Right hindlimb (tissue), 1 donor: ENCODE measurements around the gene HYAL2.

Experiments
- DNase-seq: peaks from one replicate; pipeline ENCODE4 v3.0.0-alpha.2; 2018

The HYAL2 gene

DNA sequence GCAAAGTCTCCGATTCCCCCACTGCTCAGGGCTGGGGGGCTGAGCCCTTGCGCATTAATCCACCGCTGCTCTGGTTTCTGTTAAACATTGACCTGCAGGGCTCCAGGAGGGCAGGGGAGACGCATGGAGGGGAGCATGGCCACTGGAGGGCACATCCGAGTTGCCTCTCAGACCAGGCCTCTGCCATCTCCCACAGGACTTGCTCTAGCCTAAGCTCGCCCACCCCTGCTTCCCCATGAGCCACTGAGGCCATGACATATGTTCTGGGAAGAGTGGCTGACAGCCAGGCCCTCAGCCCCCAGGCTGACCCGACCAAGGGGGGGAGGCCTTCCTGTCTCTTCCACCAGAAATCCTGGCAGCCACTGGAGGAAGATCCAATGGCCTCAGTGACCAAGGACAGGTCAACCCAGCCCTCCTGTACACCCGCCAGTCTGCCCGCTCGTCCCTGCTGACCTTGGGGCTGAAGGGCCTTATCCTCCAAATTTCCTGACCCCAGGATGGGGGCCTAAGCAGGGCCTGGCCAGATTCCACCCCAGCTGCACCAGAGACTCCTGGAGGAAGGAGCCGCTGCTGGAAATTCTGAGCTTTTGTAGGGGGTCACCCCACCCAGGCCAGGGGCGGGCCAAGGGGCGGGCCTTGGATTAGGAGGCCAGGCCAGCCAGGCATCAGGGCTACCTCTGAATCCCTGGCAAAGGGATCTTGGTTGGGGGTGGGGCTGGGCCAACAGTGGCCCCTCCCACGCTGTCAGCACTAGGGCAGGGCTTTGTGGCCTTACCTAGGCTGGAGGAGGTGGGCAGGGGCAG lies 19.3 kb downstream of the HYAL2 start, which contains the start of gene HYAL1:
HYAL1 (minus strand) TSS at position 562 of the 803 bp plus-strand sequence. CDS start 618 bp downstream, outside the sequence.
- DNase-seq, result peak; percentile 66

DNA sequence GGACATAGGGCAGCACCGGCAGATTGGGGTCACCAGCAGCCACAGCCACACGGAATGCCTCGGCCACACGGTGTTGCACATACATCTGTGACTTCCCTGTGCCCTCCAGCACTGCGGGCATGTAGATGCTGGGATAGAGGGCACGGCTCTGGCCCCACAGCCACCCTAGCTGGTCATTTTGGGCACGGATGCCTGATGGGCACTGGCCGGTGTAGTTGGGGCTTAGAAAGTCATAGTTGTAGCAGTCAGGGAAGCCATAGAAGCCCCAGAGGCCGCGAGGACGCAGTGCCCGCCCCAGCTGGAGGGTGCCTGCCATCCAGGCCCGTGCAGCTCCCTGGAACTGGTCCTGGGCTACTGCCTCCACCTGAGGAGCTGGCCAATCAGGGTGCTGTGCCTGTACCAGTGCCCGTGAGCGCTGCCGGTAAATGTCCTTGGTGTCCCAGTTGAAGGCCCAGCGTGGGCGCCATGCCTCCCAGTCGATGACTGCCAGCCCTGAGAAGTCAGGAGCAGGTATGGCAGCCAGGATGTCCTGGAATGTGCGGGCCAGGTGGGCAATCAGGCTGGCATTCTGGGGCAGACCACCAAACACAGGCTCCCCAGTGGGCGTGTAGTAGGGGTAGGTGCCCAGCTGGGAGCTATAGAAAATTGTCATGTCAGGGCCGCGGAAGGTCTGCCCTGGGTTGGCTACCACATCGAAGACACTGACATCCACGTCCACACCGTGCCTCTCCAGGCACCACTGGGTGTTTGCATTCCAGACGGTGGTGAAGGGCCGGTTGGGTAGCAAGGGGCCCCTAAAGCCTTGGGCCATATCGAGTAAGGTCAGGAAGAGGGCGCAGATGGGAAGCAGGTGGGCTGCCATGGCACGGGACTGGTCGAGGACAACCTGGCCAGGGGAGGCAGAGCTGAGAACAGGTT lies 20.2 kb downstream of the HYAL2 start:
- no peak for DNase-seq

DNA sequence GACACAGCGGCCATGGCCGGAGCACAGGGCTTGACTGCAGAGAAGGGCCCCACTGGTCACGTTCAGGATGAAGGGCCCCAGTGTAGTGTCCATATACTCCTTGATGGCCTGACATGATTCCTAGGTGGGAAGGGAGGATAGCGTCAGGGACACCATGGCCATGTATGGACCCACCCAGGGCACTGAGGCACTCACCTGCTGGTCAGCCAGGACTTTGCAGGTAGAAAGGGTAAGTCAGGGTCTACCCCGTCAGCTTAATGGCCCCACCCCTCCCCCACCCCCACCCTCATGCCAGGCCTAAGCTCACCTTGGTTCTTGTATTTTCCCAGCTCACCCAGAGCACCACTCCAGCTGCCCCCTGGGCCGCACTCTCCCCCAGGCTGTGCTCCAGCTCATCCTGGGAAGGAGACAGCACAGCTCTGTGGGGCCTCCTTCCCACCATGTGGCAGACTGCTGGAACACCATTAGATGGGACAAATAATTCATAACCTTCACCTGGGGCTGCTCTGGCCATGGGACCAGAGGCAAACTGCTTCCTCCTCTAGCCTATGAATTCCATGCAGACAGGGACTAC lies 21.8 kb downstream of the HYAL2 start:
- DNase-seq, result no peak

DNA sequence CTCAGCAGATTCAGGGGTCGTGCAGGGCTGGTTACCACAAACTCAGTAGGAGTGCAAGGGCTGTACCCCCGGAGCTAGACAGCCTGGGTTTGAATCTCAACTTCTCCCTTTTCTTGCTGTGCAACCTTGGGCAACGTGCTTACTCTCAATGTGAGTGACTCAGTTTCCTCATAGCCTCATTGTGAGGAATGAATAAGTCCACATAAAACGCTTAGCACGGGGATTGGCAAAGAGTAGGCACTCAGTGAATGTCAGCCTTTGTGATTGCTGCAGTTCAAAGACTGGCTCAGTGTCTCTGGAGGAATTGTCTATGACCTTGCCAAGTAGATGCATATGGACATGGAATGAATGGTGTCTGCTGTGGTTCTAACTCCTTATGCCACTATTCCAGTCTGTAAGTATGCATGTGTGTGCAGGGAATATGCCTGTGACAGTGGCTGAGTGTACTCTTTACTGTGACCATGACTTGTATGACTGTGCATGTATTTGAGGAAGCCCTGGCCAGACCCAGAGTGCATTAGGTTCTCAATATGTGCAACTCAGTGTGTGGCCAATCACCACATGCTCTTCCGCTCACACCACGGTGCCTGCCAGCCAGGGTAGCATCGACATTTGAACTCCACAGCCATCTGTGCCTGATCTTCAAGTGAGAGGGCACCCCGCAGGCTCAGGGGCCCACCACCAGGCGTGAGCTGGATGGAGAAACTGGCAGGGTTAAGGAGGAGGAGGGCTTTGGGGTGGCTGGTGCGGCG lies 22.4 kb downstream of the HYAL2 start:
- DNase-seq, result no peak

DNA sequence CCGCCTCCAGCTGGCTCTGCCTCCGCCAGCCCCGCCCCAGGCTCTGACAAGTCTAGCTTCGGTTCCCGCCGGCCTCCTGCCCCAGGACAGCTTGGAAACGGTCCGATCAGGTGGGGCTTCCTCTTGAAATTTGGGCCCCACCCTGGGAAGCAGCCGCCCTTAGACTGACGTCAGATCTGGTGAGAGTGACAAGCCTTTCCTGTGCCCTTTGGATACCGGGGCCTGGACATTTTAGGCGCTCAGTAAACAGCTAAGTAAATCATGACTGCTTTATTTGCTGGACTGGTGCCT lies 23.0 kb downstream of the HYAL2 start:
- no peak for DNase-seq

DNA sequence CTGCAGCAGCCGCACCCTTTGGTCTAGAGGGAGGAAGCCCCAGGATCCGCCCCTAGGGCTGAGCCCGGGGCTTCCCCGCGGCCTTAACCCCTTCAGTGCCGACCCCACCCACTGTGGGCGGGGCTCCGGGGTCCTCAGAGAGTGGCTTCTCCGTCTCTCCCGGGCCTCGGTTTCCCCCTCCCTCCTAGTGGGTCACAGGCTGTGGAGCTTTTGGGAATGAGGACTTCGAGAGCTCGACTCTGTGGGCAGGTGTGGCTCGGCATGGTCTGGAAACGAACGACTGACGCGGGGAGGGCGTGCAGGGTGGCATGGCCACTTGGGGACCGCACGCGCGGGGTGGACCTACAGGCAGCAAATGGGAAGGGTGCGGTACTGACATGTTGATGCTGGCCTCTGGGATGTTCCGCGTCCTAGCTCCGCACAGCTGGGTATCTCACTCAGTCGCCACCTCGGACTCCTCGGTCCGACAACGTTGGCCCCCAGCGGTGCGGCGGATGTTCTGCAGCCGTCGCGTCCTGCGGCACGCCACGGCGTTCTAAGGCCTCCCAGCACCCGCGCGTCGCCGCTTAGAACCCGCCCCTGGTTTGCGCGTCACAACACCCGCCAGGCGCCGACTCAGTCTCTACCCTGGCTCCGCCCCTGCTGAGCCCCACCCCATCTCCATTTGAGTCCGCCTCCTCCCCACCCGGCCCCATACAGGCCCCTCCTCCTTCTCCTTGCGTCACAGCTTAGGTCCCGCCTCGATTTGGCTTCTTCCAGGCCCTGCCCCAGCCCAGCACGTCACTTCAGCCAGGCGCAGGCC lies 23.5 kb downstream of the HYAL2 start, which contains the start of the genes HYAL3 and NAA80:
HYAL3 (minus strand) TSS at position 570 of the 802 bp plus-strand sequence. CDS start 3,803 bp downstream, outside the sequence.
NAA80 (minus strand) TSS at position 570 of the 802 bp plus-strand sequence. CDS start 1,942 bp downstream, outside the sequence.
- peak; percentile 100 for DNase-seq

DNA sequence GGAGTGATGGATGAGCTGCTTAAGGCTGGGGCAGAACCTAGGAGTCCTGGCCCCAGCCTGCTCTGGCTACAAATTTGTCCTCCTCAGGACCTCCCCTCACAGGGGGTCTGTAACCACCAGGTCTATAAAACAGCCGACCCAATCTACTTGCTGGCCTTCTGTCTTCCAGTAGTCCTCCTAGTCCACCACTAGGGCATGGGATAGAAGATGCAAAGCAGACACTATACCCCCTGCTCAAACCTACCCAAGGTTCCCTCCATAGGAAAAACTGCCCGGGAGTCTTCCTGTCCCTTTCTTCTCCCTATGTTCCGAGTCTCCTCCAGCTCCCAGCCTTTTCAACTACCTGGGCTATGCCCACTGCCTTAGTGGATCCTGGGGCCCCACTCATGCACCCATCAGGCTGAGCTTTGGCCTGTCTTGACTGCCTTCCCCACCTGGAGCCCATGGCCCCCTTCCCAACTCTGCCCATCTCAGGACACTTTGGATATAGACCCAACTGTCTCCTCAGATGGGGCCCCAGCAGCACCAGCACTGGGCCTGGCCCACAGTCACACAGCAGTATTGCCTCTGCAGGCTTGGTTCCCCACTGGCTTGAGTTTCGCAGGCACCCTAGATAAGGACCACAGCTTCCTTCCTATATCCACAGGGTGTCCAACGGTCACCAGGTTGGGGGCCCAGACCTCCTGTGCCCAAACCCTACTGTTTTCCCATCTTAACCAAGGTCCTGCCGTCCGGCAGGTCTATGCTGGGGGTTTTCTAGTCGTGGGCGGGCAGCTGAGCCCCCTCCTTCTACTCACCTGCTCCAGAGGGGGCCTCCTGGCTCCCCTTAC lies 24.4 kb downstream of the HYAL2 start:
- no peak for DNase-seq

DNA sequence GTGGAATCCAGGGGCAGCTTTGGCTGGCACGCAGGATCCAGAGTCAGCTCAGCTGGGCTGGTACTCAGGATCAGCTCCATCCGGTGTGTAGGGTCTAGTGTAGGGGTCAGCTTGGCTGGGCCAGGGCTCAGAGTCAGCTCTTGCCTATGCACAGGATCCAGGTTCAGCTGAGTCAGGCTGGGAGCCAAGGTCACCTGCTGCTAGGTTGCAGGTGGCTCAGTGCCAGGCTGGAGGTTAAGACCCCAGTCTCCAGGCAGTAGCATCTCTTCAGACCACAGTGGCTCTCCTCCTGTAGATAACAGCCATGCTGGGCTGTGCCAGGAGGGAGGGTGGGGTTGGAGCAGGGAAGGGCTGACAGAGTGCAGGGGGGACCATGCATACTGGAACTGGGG lies 25.2 kb downstream of the HYAL2 start:
- no peak for DNase-seq

DNA sequence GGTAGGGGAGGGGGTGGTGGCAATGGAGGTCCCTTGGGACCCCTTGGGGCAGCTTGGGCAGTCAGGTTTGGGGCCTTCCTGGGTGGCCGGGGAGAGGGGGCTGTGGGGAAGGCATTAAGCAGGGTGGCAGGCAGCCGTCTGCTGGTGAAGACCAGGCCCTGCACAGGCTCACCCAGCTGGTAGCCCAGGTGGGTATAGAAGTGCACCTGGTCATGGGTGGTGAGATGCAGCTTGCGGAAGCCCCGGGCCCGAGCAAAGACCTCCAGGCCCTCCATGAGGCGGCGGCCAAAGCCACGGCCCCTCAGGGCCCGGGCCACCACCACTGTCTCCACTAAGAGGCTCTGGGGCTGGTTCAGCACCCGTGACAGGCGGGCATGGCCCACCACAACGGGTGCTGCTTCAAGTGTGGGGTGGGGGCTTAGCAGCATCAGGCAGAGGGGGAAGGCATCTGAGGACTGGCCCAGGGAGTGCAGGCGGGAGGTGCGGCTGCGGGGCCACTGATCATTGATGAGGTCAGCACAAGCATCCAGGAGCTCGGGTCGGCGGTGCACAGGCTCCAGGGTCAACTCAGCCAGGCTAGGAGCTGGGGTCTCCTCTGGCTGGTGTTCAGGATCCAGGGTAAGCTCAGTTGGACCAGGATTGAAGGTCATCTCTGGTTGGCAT lies 25.7 kb downstream of the HYAL2 start:
- DNase-seq, result no peak

DNA sequence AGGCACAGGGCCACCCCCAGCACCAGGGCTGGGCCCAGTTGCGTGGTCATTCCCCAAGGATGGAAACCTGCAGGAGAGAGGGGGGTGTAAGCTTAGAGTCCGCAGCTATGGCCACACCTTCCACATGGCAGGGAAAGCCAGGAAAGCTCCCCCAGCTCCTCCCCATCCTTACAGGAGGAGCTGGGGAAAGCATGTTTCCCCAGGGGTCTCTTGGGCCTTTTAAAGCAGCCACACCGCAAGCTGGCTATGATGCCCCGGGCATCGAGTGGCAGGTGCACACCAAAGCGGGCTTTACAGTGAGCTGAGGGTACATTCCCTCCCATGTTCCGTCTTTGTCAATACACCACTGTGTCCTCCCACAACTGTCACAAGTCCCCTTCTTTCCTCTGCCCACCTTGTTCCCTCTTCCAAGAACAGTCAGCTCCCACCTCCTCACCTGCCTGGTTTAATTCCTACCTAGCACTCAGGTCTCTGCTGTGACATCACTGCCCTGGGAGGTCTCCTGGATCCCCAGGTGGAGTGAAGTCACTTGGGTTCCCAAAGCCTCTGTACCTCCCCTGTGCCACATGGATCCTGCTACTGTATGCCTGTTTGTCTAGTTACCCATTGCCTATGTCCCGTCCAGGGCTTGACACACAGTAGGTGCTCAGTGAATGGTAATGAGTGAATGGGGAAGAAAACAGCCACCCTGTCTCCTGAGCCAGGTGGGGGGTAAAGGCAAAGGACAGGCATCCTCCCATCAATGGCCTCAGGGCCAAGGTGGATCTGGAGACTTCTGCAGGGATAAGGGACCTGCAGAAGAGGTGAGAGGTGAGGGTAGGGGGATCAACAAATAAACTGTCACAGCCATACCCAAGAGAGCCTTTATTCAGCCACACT lies 26.8 kb downstream of the HYAL2 start:
- DNase-seq, result no peak

DNA sequence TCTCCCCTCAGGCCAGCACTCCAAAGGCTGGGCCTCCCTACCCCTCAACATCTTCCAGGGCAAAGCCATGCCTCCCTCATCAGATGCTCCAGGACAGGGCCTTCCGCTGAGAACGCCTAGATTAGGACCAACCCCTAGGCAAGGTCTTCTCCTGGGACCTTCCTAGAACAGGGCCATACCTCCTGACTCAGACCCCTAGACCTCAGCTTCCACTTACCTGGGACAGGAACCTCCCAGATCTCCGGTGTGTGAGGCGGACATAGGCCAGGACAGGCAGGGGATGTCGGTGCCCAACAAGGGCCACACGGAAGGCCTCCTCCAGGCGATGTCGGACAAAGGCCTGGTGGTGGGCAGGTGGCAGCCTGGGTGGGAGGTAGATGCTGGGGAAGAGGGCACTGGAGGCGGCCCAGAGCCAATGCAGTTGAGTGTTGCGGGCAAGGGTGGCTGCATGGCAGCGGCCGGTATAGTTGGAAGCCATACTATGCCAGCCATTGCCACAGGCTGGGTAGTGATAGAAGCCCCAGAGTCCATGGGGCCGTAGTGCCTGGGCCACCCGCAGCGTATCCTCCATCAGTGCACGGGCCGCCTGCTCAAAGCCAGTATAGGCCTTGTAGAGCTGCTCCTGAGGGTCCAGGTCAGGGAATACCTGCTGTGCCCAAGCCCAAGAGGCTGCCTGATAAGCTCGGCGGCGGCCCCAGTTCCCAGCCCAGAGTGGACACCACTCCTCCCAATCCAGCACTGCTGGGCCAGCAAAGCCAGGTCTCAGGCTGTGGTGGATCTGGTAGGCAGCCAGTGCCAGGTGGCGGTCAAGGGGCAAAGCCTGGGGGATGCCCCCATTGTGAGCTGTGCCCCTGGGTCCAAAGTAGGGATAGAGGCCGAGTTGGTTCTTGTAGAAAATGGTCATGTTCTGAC lies 27.8 kb downstream of the HYAL2 start:
- DNase-seq, result no peak

DNA sequence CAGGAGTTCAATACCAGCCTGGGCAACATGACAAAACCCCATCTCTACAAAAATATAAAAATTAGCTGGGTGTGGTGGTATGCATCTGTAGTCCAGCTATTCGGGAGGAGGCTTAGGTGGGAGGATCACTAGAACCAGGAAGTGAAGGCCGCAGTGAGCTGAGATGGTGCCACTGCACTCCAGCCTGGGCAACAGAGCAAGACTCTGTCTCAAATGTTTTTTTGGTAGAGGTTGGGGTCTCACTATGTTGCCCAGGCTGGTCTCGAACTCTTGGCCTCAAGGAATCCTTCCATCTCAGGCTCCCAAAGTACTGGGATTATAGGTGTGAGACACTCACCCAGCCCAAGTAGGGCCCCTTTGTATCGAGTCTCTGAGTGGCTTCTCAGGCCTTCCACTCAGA lies 28.5 kb downstream of the HYAL2 start:
- no peak for DNase-seq

DNA sequence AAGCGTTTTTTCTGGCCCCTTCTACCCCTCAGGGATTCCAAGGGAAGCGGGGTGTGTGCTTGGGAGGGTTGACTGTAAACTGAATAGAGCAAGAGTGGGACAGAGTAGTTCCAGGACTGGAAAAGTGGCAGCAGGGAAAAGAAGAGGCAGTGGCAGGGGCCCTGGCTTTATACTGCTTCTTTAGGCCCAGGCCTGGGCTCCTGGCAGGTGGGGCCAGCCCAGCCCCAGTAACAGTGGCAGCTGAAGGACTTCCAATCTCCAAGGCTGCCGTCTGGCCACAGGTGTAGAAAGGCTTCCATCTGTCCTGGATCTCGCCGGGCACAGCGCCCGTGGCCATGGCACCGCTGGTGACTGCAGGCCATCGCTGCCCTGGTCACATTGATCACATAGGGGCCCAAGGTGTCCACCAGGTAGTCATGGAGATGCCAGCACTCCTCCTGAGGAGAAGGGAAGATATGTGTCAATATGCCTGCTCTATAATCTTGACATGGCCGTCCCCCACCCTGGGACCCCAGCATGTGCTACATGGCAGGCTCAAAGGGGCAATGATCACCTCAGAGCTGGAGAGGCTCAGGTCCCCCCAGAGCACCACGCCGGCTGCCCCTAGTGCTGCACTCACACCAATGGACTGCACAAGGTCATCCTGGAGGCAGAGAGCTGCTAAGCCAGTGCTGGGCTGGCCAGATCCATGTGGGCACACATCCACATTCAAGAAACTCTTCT lies 29.3 kb downstream of the HYAL2 start:
- DNase-seq, result no peak

DNA sequence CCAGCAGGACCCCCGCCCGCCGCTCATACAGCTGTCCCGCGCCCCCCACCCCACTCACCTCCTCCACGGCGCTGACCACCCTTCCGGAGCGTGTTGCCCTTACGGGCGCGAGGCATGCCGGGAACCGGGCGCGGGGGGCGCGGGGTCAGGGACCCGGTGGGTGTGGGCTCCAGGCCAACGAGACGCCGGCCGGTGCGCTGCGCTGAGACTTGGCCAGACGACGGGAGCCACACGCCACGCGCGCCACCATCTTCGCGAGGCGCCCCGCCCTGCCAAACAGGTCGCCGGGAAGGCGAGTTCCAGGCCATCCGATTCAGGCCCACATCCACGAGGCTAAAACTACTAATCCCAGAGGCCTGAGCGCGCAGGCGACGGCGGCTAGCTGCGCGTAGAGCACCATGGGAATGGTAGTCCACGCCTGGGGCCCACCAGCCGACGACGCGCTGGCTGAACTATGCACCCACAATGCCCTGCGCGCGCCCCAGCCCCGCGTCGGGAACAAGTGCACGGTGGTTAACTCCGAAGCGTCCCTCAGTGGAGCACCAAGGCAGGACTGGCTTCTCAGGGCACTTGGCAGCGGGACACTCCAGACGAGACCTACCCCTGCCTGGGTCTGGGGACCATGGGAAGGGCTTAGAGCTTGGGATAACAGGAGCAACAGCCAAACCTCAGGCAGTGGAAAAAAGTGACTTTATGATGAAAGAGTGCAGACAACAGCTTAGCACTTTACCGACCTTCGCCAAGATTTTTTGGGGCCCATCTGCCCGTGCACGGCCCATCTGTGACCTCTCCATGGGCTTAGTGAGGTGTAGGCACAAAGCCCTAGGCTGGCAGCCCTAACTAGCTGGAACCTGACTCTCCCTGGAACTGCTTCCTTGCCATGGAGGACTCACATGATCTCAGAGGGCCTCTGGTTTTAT lies 30.1 kb downstream of the HYAL2 start, which contains the start of gene IFRD2:
IFRD2 (minus strand) TSS at position 271 of the 920 bp plus-strand sequence; CDS start at position 116, 155 bp downstream.
- peak; percentile 98 for DNase-seq

DNA sequence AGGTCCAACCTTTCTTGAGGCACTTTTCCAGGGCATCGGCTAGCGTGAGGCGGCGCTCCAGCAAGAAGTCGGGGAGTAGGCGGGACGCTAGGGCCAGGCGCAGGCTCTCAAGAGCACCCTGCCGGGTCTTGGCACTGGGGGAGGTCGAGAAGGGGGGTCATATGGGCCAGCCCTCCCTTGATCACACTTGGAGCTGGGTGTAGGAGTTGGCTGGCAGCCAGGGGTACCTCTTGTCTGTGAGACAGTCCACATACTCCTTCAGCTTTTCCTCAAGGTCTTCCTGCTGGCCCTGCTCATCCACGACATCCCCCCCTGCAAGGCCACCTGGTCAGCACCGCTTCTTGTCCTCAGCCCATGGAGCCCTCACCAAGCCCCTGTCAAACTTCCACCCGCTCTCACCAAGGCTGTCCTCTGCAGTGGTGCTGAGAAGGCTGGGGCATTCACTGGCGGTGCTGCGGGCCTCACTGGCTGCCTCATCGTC lies 32.3 kb downstream of the HYAL2 start:
- peak; percentile 25 for DNase-seq

DNA sequence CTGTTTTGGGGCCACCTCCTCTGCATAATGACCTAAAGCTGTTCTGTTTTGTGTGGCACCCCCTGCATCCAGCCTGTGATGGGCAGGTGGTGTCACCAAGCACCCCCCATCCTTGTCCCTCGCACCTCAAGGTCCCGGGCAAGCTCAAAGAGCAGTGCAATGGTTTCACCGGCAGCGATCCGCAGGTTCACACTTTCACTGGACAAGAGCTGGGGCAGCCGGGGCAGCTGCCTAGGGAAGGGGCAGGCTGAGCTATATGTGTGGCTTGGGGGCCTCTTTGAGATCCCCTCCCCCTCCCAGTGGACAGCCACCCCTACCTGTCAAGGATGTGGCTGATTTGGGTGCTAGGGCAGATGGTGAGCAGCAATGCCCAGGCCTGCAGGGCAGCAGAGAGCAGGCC lies 33.4 kb downstream of the HYAL2 start:
- no peak for DNase-seq
